HepG2 (cell line): ENCODE measurements around the gene ANKRD40. TPM values are rescaled to one million over a fixed set of nuclear protein-coding genes. Genes with fewer than 3 reads are reported as not detected.

Experiments used
- BCL6 ChIP-seq: IDR thresholded peaks from 2 replicates; pipeline ENCODE4 v1.6.1; 2016; ENCODE audit warnings: missing genetic modification reagents, missing compliant biosample characterization
- CENPX ChIP-seq: sonication (generic); formaldehyde crosslinking; IDR thresholded peaks from 2 replicates; pipeline ENCODE4 v1.9.0; 2021; ENCODE audit warnings: mild to moderate bottlenecking, missing genetic modification reagents, moderate library complexity
- FOXP1 ChIP-seq, 2 experiments: fragments of 450-650 bp in 1 of 2; IDR thresholded peaks; 2 replicates each; pipeline ENCODE4 v1.6.1; 2017 to 2018; ENCODE audit warnings: antibody characterized with exemption in 1 of 2
- HDAC2 ChIP-seq: sonication (generic); formaldehyde crosslinking; IDR thresholded peaks from 2 replicates; pipeline ENCODE4 v1.4.0; 2020; ENCODE audit warnings: missing genetic modification reagents
- NR2C2 ChIP-seq: sonication (generic); formaldehyde crosslinking; IDR thresholded peaks from 2 replicates; pipeline ENCODE4 v1.4.0; 2020; ENCODE audit warnings: missing genetic modification reagents, mild to moderate bottlenecking, moderate library complexity, borderline replicate concordance
- NR2F6 ChIP-seq, 2 experiments: IDR thresholded peaks; 2 replicates each; pipeline ENCODE4 v1.6.1; 2016; ENCODE audit warnings: antibody characterized with exemption in 1 of 2, mild to moderate bottlenecking in 1 of 2
- SNAPC2 ChIP-seq: sonication (generic); formaldehyde crosslinking; IDR thresholded peaks from 2 replicates; pipeline ENCODE4 v1.8.1; 2022; ENCODE audit warnings: mild to moderate bottlenecking, missing genetic modification reagents
- SRSF4 ChIP-seq: fragments of 200-400 bp; formaldehyde crosslinking; IDR thresholded peaks from one replicate; pipeline ENCODE4 v1.6.1; 2018; ENCODE audit warnings: mild to moderate bottlenecking, low read depth, low read length, moderate library complexity; ENCODE audit not compliant: poor library complexity, severe bottlenecking
- U2AF1 ChIP-seq: fragments of 200-400 bp; formaldehyde crosslinking; optimal IDR thresholded peaks from 2 replicates; pipeline ENCODE3; 2017; ENCODE audit warnings: mild to moderate bottlenecking, low read depth, low read length
- ZNF101 ChIP-seq: sonication (generic); formaldehyde crosslinking; IDR thresholded peaks from 2 replicates; pipeline ENCODE4 v1.4.0; 2020; ENCODE audit warnings: mild to moderate bottlenecking, low read depth, missing genetic modification reagents, borderline replicate concordance
- ZNF264 ChIP-seq: sonication (generic); formaldehyde crosslinking; IDR thresholded peaks from 2 replicates; pipeline ENCODE4 v1.4.0; 2020; ENCODE audit warnings: missing genetic modification reagents
- ZNF549 ChIP-seq: sonication (generic); formaldehyde crosslinking; IDR thresholded peaks from 2 replicates; pipeline ENCODE4 v1.5.0; 2020; ENCODE audit warnings: missing genetic modification reagents
- ZNF746 ChIP-seq: sonication (generic); formaldehyde crosslinking; IDR thresholded peaks from 2 replicates; pipeline ENCODE4 v1.8.0; 2022; ENCODE audit warnings: mild to moderate bottlenecking, missing genetic modification reagents
- ZNF850 ChIP-seq: sonication (generic); formaldehyde crosslinking; conservative IDR thresholded peaks from 2 replicates; pipeline ENCODE4 v1.9.0; 2021; ENCODE audit warnings: mild to moderate bottlenecking, missing genetic modification reagents
- polyA plus RNA-seq, 8 experiments: library from polyadenylated mRNA; depleted of rRNA in 3 of 8; stranded (reverse) in 7 of 8; unstranded in 1 of 8; fragments of >200 nt; fragmentation: Illumina TruSeq in 4 of 8; extraction: Trizol in 4 of 8; gene quantifications; 2 replicates each; pipeline versions ENCODE4 v1.2.1 to v1.2.3, GENCODE V29; 2011 to 2016; ENCODE audit warnings: low read depth in 4 of 8, missing spikeins in 1 of 8, mixed read lengths in 1 of 8; ENCODE audit not compliant: insufficient read depth in 1 of 8
- total RNA-seq, 5 experiments: library from RNA; depleted of rRNA; stranded (reverse); fragments of >200 nt; fragmentation: Illumina TruSeq; extraction: Trizol; gene quantifications; 2 replicates each; pipeline ENCODE4 v1.2.3, GENCODE V29; 2016; ENCODE audit warnings: low read depth in 1 of 5
- TF ChIP-seq, protein P1 (sequence below): IDR thresholded peaks from 2 replicates; pipeline ENCODE4 v1.6.1; 2016
- TF ChIP-seq, protein P2 (sequence below), 2 experiments: fragments of 450-650 bp in 1 of 2; sonication (generic) in 1 of 2; formaldehyde crosslinking in 1 of 2; IDR thresholded peaks; 2 replicates each; pipeline versions ENCODE4 v1.6.1 to v1.8.0; 2016 to 2022; ENCODE audit warnings: antibody characterized with exemption in 1 of 2, mild to moderate bottlenecking in 1 of 2, missing genetic modification reagents in 1 of 2

Gene ANKRD40
- total and polyA plus RNA-seq, 2 of the 13 experiments (the other 11 are each of a cell fraction or from before 2014, with no cell fraction given) = 35.0 to 46.4 TPM

- TF ChIP-seq ZNF549 (CRISPR knock-in tag) (peak; percentile 48; the same call in 1 of the 2 replicates), CENPX (CRISPR knock-in tag) (no peak), FOXP1 (IDR thresholded peaks at IDR 0.05) (no peak), FOXP1 (CRISPR knock-in tag; IDR thresholded peaks at IDR 0.05) (peak; percentile 46; the same call in 1 of the 2 replicates), NR2F6 (IDR thresholded peaks at IDR 0.05) (no peak), NR2F6 (CRISPR knock-in tag; IDR thresholded peaks at IDR 0.05) (peak; percentile 7), ZNF264 (CRISPR knock-in tag) (peak; percentile 43; the same call in 1 of the 2 replicates), SNAPC2 (0 out of 2 replicates have a peak, but pooled peaks have one; percentile 4), BCL6 (CRISPR knock-in tag) (0 out of 2 replicates have a peak, but pooled peaks have one; percentile 7), NR2C2 (CRISPR knock-in tag) (peak; percentile 78; the same call in 1 of the 2 replicates), ZNF101 (CRISPR knock-in tag) (no peak), ZNF746 (CRISPR knock-in tag) (no peak), HDAC2 (peak; percentile 66), SRSF4 (no peak), U2AF1 (peak; percentile 74), ZNF850 (CRISPR knock-in tag) (no peak)
- TF ChIP-seq, protein P1, sequence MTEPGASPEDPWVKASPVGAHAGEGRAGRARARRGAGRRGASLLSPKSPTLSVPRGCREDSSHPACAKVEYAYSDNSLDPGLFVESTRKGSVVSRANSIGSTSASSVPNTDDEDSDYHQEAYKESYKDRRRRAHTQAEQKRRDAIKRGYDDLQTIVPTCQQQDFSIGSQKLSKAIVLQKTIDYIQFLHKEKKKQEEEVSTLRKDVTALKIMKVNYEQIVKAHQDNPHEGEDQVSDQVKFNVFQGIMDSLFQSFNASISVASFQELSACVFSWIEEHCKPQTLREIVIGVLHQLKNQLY (CRISPR knock-in tag) = peak; percentile 16; the same call in 1 of the 2 replicates
- TF ChIP-seq, protein P2, sequence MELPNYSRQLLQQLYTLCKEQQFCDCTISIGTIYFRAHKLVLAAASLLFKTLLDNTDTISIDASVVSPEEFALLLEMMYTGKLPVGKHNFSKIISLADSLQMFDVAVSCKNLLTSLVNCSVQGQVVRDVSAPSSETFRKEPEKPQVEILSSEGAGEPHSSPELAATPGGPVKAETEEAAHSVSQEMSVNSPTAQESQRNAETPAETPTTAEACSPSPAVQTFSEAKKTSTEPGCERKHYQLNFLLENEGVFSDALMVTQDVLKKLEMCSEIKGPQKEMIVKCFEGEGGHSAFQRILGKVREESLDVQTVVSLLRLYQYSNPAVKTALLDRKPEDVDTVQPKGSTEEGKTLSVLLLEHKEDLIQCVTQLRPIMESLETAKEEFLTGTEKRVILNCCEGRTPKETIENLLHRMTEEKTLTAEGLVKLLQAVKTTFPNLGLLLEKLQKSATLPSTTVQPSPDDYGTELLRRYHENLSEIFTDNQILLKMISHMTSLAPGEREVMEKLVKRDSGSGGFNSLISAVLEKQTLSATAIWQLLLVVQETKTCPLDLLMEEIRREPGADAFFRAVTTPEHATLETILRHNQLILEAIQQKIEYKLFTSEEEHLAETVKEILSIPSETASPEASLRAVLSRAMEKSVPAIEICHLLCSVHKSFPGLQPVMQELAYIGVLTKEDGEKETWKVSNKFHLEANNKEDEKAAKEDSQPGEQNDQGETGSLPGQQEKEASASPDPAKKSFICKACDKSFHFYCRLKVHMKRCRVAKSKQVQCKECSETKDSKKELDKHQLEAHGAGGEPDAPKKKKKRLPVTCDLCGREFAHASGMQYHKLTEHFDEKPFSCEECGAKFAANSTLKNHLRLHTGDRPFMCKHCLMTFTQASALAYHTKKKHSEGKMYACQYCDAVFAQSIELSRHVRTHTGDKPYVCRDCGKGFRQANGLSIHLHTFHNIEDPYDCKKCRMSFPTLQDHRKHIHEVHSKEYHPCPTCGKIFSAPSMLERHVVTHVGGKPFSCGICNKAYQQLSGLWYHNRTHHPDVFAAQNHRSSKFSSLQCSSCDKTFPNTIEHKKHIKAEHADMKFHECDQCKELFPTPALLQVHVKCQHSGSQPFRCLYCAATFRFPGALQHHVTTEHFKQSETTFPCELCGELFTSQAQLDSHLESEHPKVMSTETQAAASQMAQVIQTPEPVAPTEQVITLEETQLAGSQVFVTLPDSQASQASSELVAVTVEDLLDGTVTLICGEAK (IDR thresholded peaks at IDR 0.05) = no peak
- TF ChIP-seq, protein P2 (CRISPR knock-in tag; IDR thresholded peaks at IDR 0.05) = peak; percentile 89
These were observed 11.6 kb upstream of the ANKRD40 start, which contains the start of gene LUC7L3 (continued) for GRCh38 chr17:50719144-50719923.
